ENCODE results near the gene JAZF1.

DNA sequence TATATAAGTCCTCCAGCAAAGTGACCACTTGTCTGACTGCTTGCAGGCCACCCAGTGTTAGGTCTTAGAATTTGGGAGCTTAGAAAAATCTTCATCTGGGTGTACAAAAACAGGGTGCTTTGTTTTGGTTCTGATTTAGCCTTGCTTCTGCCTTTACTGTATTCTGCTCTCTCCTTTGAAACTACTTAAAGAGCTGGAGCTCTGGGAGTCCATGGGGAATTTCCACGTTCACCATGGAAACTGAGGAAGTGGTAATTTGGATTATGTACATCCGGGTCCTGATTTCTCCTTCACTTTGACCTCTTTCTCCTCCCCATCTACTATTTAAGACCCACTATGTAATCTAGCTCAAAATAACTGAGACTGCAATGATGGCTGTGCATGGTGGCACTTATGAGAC, 103.0 kb downstream of the JAZF1 start:
- TF ChIP-seq, protein P1, sequence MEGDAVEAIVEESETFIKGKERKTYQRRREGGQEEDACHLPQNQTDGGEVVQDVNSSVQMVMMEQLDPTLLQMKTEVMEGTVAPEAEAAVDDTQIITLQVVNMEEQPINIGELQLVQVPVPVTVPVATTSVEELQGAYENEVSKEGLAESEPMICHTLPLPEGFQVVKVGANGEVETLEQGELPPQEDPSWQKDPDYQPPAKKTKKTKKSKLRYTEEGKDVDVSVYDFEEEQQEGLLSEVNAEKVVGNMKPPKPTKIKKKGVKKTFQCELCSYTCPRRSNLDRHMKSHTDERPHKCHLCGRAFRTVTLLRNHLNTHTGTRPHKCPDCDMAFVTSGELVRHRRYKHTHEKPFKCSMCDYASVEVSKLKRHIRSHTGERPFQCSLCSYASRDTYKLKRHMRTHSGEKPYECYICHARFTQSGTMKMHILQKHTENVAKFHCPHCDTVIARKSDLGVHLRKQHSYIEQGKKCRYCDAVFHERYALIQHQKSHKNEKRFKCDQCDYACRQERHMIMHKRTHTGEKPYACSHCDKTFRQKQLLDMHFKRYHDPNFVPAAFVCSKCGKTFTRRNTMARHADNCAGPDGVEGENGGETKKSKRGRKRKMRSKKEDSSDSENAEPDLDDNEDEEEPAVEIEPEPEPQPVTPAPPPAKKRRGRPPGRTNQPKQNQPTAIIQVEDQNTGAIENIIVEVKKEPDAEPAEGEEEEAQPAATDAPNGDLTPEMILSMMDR (conservative IDR thresholded peaks at IDR 0.05; ENCODE audit: low read depth, low read length), result no peak
- no peak for TF ChIP-seq EZH2 (IDR thresholded peaks at IDR 0.05; ENCODE audit: borderline replicate concordance, low read depth, low read length, poor library complexity, severe bottlenecking)
